Measurements from ENCODE around the gene AFF2.

GRCh38 chrX:148991502-148991901, 491.1 kb downstream of the AFF2 start:
- TF ChIP-seq SUZ12 (IDR thresholded peaks at IDR 0.05): no peak
- TF ChIP-seq CTBP1 (IDR thresholded peaks at IDR 0.05; ENCODE audit: borderline replicate concordance): no peak
- no peak for TF ChIP-seq FOXM1 (IDR thresholded peaks at IDR 0.05; ENCODE audit: borderline replicate concordance)
- TF ChIP-seq SP1 (IDR thresholded peaks at IDR 0.05): no peak
- TF ChIP-seq FOXK2 (IDR thresholded peaks at IDR 0.05): no peak
- TF ChIP-seq BHLHE40 (IDR thresholded peaks at IDR 0.05; ENCODE audit: borderline replicate concordance): no peak
